GM23338 (cell line): ENCODE results near the gene ADAMTSL2. TPM values are rescaled to one million over a fixed set of nuclear protein-coding genes. Genes with fewer than 3 reads are reported as not detected.

Experiments used
- ATAC-seq: fragments of 200-7000 bp; cut with Tn5 transposase; 3 replicates; pipeline ENCODE4 v1.9.1; 2020
- DNase-seq: peaks from one replicate; pipeline ENCODE4 v3.0.0-alpha.2; 2015; ENCODE audit warnings: low spot score
- H2AFZ ChIP-seq: fragments of 200-600 bp; sonication (generic); 2 replicates; pipeline ENCODE4 v1.8.0; 2016; ENCODE audit warnings: antibody characterized with exemption, mild to moderate bottlenecking, moderate library complexity
- H3F3A ChIP-seq: fragments of 200-600 bp; sonication (generic); replicated peaks from 2 replicates; pipeline ENCODE4 v1.8.0; 2017; ENCODE audit warnings: antibody characterized with exemption, mixed run types, low read depth
- H3K27ac ChIP-seq: fragments of 200-600 bp; sonication (generic); 2 replicates; pipeline ENCODE4 v1.6.1; 2016; ENCODE audit warnings: low read depth
- H3K27me3 ChIP-seq: fragments of 200-600 bp; sonication (generic); 2 replicates; pipeline ENCODE4 v1.8.0; 2016; ENCODE audit warnings: mild to moderate bottlenecking, mixed run types, moderate library complexity; ENCODE audit not compliant: insufficient read depth
- H3K36me3 ChIP-seq: fragments of 200-600 bp; sonication (generic); 2 replicates; pipeline ENCODE4 v1.8.0; 2016; ENCODE audit warnings: mild to moderate bottlenecking; ENCODE audit not compliant: insufficient read depth
- H3K4me1 ChIP-seq: fragments of 200-600 bp; sonication (generic); 2 replicates; pipeline ENCODE4 v1.8.0; 2016; ENCODE audit warnings: mild to moderate bottlenecking, moderate library complexity; ENCODE audit not compliant: insufficient read depth
- H3K4me2 ChIP-seq: fragments of 200-600 bp; sonication (generic); 2 replicates; pipeline ENCODE4 v1.7.1; 2017; ENCODE audit warnings: mixed run types
- H3K4me3 ChIP-seq: fragments of 200-600 bp; sonication (generic); 2 replicates; pipeline ENCODE4 v1.6.1; 2016; ENCODE audit warnings: mixed run types
- H3K79me2 ChIP-seq: fragments of 200-600 bp; sonication (generic); replicated peaks from 2 replicates; pipeline ENCODE4 v1.8.0; 2017; ENCODE audit warnings: mild to moderate bottlenecking; ENCODE audit not compliant: insufficient read depth
- H3K9me2 ChIP-seq: fragments of 200-600 bp; sonication (generic); 2 replicates; pipeline ENCODE4 v1.8.0; 2017; ENCODE audit not compliant: insufficient read depth
- H4K20me1 ChIP-seq: fragments of 200-600 bp; sonication (generic); replicated peaks from 2 replicates; pipeline ENCODE4 v1.8.0; 2017; ENCODE audit warnings: mild to moderate bottlenecking; ENCODE audit not compliant: insufficient read depth
- H3K27ac Mint-ChIP-seq: 2 replicates; pipeline ENCODE4 v1.8.0; 2020; ENCODE audit warnings: inconsistent platforms, mild to moderate bottlenecking, moderate library complexity, mixed read lengths
- H3K27me3 Mint-ChIP-seq: 3 replicates; pipeline ENCODE4 v1.8.0; 2022; ENCODE audit warnings: low read depth, mild to moderate bottlenecking, moderate library complexity, mixed read lengths, inconsistent platforms; ENCODE audit not compliant: insufficient read depth, poor library complexity
- H3K36me3 Mint-ChIP-seq: 3 replicates; pipeline ENCODE4 v1.8.0; 2021; ENCODE audit warnings: low read depth, mild to moderate bottlenecking, inconsistent platforms, moderate library complexity, mixed read lengths
- H3K4me1 Mint-ChIP-seq: 3 replicates; pipeline ENCODE4 v1.8.0; 2020; ENCODE audit warnings: mild to moderate bottlenecking, inconsistent platforms, mixed read lengths
- H3K4me3 Mint-ChIP-seq: 3 replicates; pipeline ENCODE4 v1.8.0; 2021; ENCODE audit warnings: moderate library complexity, mild to moderate bottlenecking, inconsistent platforms, mixed read lengths
- H3K9me3 Mint-ChIP-seq: 3 replicates; pipeline ENCODE4 v1.8.0; 2020; ENCODE audit warnings: moderate library complexity, mild to moderate bottlenecking, inconsistent platforms, mixed read lengths
- CREB1 ChIP-seq: fragments of 250-450 bp; sonication (Bioruptor Pico); IDR thresholded peaks from 2 replicates; pipeline ENCODE4 v1.5.0; 2020; ENCODE audit warnings: low read depth, mild to moderate bottlenecking, moderate library complexity
- CTCF ChIP-seq, 2 experiments: fragments of 200-600 bp in 1 of 2; sonication (generic) in 1 of 2; conservative IDR thresholded peaks; 2 replicates each; pipeline versions ENCODE4 v1.5.1 to v1.6.1; 2016 to 2017; ENCODE audit warnings: antibody characterized with exemption in 2 of 2, low read depth in 2 of 2, mild to moderate bottlenecking in 2 of 2, moderate library complexity in 1 of 2
- ETS1 ChIP-seq: IDR thresholded peaks from 2 replicates; pipeline ENCODE4 v1.6.1; 2016; ENCODE audit warnings: antibody characterized with exemption
- EZH2 ChIP-seq: fragments of 200-600 bp; sonication (generic); IDR thresholded peaks from one replicate; pipeline ENCODE4 v1.8.0; 2017; ENCODE audit warnings: antibody characterized with exemption, mild to moderate bottlenecking, low read depth; ENCODE audit not compliant: unreplicated experiment
- EZH2phosphoT487 ChIP-seq: fragments of 200-600 bp; sonication (generic); IDR thresholded peaks from one replicate; pipeline ENCODE4 v1.8.1; 2018; ENCODE audit warnings: antibody characterized with exemption; ENCODE audit not compliant: unreplicated experiment
- JUNB ChIP-seq: IDR thresholded peaks from one replicate; pipeline ENCODE4 v1.6.1; 2016; ENCODE audit warnings: antibody characterized with exemption; ENCODE audit not compliant: unreplicated experiment
- NANOG ChIP-seq: IDR thresholded peaks from 2 replicates; pipeline ENCODE4 v1.6.1; 2016; ENCODE audit warnings: antibody characterized with exemption, borderline replicate concordance
- POLR2AphosphoS5 ChIP-seq: IDR thresholded peaks from 2 replicates; pipeline ENCODE4 v1.6.1; 2016; ENCODE audit warnings: antibody characterized with exemption, low read depth
- STAT1 ChIP-seq: IDR thresholded peaks from one replicate; pipeline ENCODE4 v1.6.1; 2016; ENCODE audit warnings: antibody characterized with exemption; ENCODE audit not compliant: unreplicated experiment
- ZNF114 ChIP-seq: fragments of 250-450 bp; sonication (Bioruptor Pico); IDR thresholded peaks from 2 replicates; pipeline ENCODE4 v1.5.0; 2020; ENCODE audit warnings: mild to moderate bottlenecking, moderate library complexity
- ZNF331 ChIP-seq: fragments of 250-450 bp; sonication (Bioruptor Pico); IDR thresholded peaks from 2 replicates; pipeline ENCODE4 v1.5.0; 2020; ENCODE audit warnings: low read depth, mild to moderate bottlenecking, moderate library complexity
- ZNF462 ChIP-seq: fragments of 250-450 bp; sonication (Bioruptor Pico); IDR thresholded peaks from 2 replicates; pipeline ENCODE4 v1.5.0; 2020; ENCODE audit warnings: mild to moderate bottlenecking, moderate library complexity
- polyA plus RNA-seq: library from polyadenylated mRNA; unstranded; fragments of >200 nt; fragmentation: Nextera tagmentation; extraction: Ambion mirVana; gene quantifications from 2 replicates; pipeline ENCODE4 v1.2.1, GENCODE V29; 2016
- total RNA-seq: library from RNA; depleted of rRNA; stranded (reverse); fragments of >200 nt; shearing (Covaris generic); gene quantifications from 2 replicates; pipeline ENCODE4 v1.2.3, GENCODE V29; 2014
- TF ChIP-seq, protein P1 (sequence below): IDR thresholded peaks from one replicate; pipeline ENCODE4 v1.6.1; 2018; ENCODE audit warnings: antibody characterized with exemption; ENCODE audit not compliant: unreplicated experiment

Gene ADAMTSL2
- total and polyA plus RNA-seq, 2 experiments from 2014 or later = 0.15 to 0.66 TPM

GRCh38 chr9:133552236-133552635 is 17.7 kb downstream of the ADAMTSL2 start:
- no peaks in the 10 kb centered on the region for H3K4me1 ChIP-seq
- no peak overlapping the region for H2AFZ ChIP-seq
- DNase-seq = no peak
- ATAC-seq = no peak
- H3F3A ChIP-seq = no peaks in the 10 kb centered on the region
- no peak overlapping the region for H3K4me3 ChIP-seq
- H3K36me3 ChIP-seq = no peaks in the 10 kb centered on the region
- H3K27ac Mint-ChIP-seq = no peak overlapping the region
- peaks cover 15% of the 10 kb centered on the region for H3K4me1 Mint-ChIP-seq
- H3K27me3 ChIP-seq = no peaks in the 10 kb centered on the region
- no peaks in the 10 kb centered on the region for H3K9me2 ChIP-seq
- no peak overlapping the region for H3K4me2 ChIP-seq
- no peaks in the 10 kb centered on the region; the same call in 2 of the 3 replicates for H3K36me3 Mint-ChIP-seq
- H3K27ac ChIP-seq = no peak overlapping the region
- no peak overlapping the region for H3K4me3 Mint-ChIP-seq
- H3K79me2 ChIP-seq = no peaks in the 10 kb centered on the region
- H4K20me1 ChIP-seq = no peaks in the 10 kb centered on the region
- H3K27me3 Mint-ChIP-seq = peaks cover 6% of the 10 kb centered on the region
- TF ChIP-seq ZNF114 (CRISPR knock-in tag) (no peak), CTCF (conservative IDR thresholded peaks at IDR 0.05; ENCODE audit: low read depth in 2 of 2) (no peak), EZH2 (no peak), JUNB (no peak), EZH2phosphoT487 (no peak), NANOG (no peak), ETS1 (no peak), ZNF462 (CRISPR knock-in tag) (no peak), ZNF331 (CRISPR knock-in tag) (no peak), CREB1 (CRISPR knock-in tag) (no peak), POLR2AphosphoS5 (no peak), STAT1 (no peak)
- TF ChIP-seq, protein P1, sequence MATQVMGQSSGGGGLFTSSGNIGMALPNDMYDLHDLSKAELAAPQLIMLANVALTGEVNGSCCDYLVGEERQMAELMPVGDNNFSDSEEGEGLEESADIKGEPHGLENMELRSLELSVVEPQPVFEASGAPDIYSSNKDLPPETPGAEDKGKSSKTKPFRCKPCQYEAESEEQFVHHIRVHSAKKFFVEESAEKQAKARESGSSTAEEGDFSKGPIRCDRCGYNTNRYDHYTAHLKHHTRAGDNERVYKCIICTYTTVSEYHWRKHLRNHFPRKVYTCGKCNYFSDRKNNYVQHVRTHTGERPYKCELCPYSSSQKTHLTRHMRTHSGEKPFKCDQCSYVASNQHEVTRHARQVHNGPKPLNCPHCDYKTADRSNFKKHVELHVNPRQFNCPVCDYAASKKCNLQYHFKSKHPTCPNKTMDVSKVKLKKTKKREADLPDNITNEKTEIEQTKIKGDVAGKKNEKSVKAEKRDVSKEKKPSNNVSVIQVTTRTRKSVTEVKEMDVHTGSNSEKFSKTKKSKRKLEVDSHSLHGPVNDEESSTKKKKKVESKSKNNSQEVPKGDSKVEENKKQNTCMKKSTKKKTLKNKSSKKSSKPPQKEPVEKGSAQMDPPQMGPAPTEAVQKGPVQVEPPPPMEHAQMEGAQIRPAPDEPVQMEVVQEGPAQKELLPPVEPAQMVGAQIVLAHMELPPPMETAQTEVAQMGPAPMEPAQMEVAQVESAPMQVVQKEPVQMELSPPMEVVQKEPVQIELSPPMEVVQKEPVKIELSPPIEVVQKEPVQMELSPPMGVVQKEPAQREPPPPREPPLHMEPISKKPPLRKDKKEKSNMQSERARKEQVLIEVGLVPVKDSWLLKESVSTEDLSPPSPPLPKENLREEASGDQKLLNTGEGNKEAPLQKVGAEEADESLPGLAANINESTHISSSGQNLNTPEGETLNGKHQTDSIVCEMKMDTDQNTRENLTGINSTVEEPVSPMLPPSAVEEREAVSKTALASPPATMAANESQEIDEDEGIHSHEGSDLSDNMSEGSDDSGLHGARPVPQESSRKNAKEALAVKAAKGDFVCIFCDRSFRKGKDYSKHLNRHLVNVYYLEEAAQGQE = no peak
- no peaks in the 10 kb centered on the region for H3K9me3 Mint-ChIP-seq
